Measurements from ENCODE around the gene RPL37A.

RPL37A gene

GRCh38 chr2:216548901-216549331 lies 50.3 kb downstream of the RPL37A start:
- no peak for DNase-seq (ENCODE audit: low read depth)

- no peak for DNase-seq (ENCODE audit: low read depth)
Measured at GRCh38 chr2:216549926-216550690, 51.5 kb downstream of the RPL37A start.

- DNase-seq (ENCODE audit: low read depth), result no peak
Measured at GRCh38 chr2:216551234-216552068, 52.8 kb downstream of the RPL37A start.

- no peak for DNase-seq (ENCODE audit: low read depth)
Measured at GRCh38 chr2:216553093-216553478, 54.4 kb downstream of the RPL37A start.
